GM23338 (cell line): ENCODE results near the gene PDCD11. TPM values are rescaled to one million over a fixed set of nuclear protein-coding genes. Genes with fewer than 3 reads are reported as not detected.

ENCODE experiments used
- ATAC-seq: fragments of 200-7000 bp; cut with Tn5 transposase; 3 replicates; pipeline ENCODE4 v1.9.1; 2020
- DNase-seq: peaks from one replicate; pipeline ENCODE4 v3.0.0-alpha.2; 2015; ENCODE audit warnings: low spot score
- H2AFZ ChIP-seq: fragments of 200-600 bp; sonication (generic); 2 replicates; pipeline ENCODE4 v1.8.0; 2016; ENCODE audit warnings: antibody characterized with exemption, mild to moderate bottlenecking, moderate library complexity
- H3F3A ChIP-seq: fragments of 200-600 bp; sonication (generic); replicated peaks from 2 replicates; pipeline ENCODE4 v1.8.0; 2017; ENCODE audit warnings: antibody characterized with exemption, mixed run types, low read depth
- H3K27ac ChIP-seq: fragments of 200-600 bp; sonication (generic); 2 replicates; pipeline ENCODE4 v1.6.1; 2016; ENCODE audit warnings: low read depth
- H3K27me3 ChIP-seq: fragments of 200-600 bp; sonication (generic); 2 replicates; pipeline ENCODE4 v1.8.0; 2016; ENCODE audit warnings: mild to moderate bottlenecking, mixed run types, moderate library complexity; ENCODE audit not compliant: insufficient read depth
- H3K36me3 ChIP-seq: fragments of 200-600 bp; sonication (generic); 2 replicates; pipeline ENCODE4 v1.8.0; 2016; ENCODE audit warnings: mild to moderate bottlenecking; ENCODE audit not compliant: insufficient read depth
- H3K4me1 ChIP-seq: fragments of 200-600 bp; sonication (generic); 2 replicates; pipeline ENCODE4 v1.8.0; 2016; ENCODE audit warnings: mild to moderate bottlenecking, moderate library complexity; ENCODE audit not compliant: insufficient read depth
- H3K4me2 ChIP-seq: fragments of 200-600 bp; sonication (generic); 2 replicates; pipeline ENCODE4 v1.7.1; 2017; ENCODE audit warnings: mixed run types
- H3K4me3 ChIP-seq: fragments of 200-600 bp; sonication (generic); 2 replicates; pipeline ENCODE4 v1.6.1; 2016; ENCODE audit warnings: mixed run types
- H3K79me2 ChIP-seq: fragments of 200-600 bp; sonication (generic); replicated peaks from 2 replicates; pipeline ENCODE4 v1.8.0; 2017; ENCODE audit warnings: mild to moderate bottlenecking; ENCODE audit not compliant: insufficient read depth
- H3K9me2 ChIP-seq: fragments of 200-600 bp; sonication (generic); 2 replicates; pipeline ENCODE4 v1.8.0; 2017; ENCODE audit not compliant: insufficient read depth
- H4K20me1 ChIP-seq: fragments of 200-600 bp; sonication (generic); replicated peaks from 2 replicates; pipeline ENCODE4 v1.8.0; 2017; ENCODE audit warnings: mild to moderate bottlenecking; ENCODE audit not compliant: insufficient read depth
- H3K27ac Mint-ChIP-seq: 2 replicates; pipeline ENCODE4 v1.8.0; 2020; ENCODE audit warnings: inconsistent platforms, mild to moderate bottlenecking, moderate library complexity, mixed read lengths
- H3K27me3 Mint-ChIP-seq: 3 replicates; pipeline ENCODE4 v1.8.0; 2022; ENCODE audit warnings: low read depth, mild to moderate bottlenecking, moderate library complexity, mixed read lengths, inconsistent platforms; ENCODE audit not compliant: insufficient read depth, poor library complexity
- H3K36me3 Mint-ChIP-seq: 3 replicates; pipeline ENCODE4 v1.8.0; 2021; ENCODE audit warnings: low read depth, mild to moderate bottlenecking, inconsistent platforms, moderate library complexity, mixed read lengths
- H3K4me1 Mint-ChIP-seq: 3 replicates; pipeline ENCODE4 v1.8.0; 2020; ENCODE audit warnings: mild to moderate bottlenecking, inconsistent platforms, mixed read lengths
- H3K4me3 Mint-ChIP-seq: 3 replicates; pipeline ENCODE4 v1.8.0; 2021; ENCODE audit warnings: moderate library complexity, mild to moderate bottlenecking, inconsistent platforms, mixed read lengths
- H3K9me3 Mint-ChIP-seq: 3 replicates; pipeline ENCODE4 v1.8.0; 2020; ENCODE audit warnings: moderate library complexity, mild to moderate bottlenecking, inconsistent platforms, mixed read lengths
- CREB1 ChIP-seq: fragments of 250-450 bp; sonication (Bioruptor Pico); IDR thresholded peaks from 2 replicates; pipeline ENCODE4 v1.5.0; 2020; ENCODE audit warnings: low read depth, mild to moderate bottlenecking, moderate library complexity
- CTCF ChIP-seq, 2 experiments: fragments of 200-600 bp in 1 of 2; sonication (generic) in 1 of 2; conservative IDR thresholded peaks; 2 replicates each; pipeline versions ENCODE4 v1.5.1 to v1.6.1; 2016 to 2017; ENCODE audit warnings: antibody characterized with exemption in 2 of 2, low read depth in 2 of 2, mild to moderate bottlenecking in 2 of 2, moderate library complexity in 1 of 2
- EZH2 ChIP-seq: fragments of 200-600 bp; sonication (generic); IDR thresholded peaks from one replicate; pipeline ENCODE4 v1.8.0; 2017; ENCODE audit warnings: antibody characterized with exemption, mild to moderate bottlenecking, low read depth; ENCODE audit not compliant: unreplicated experiment
- JUNB ChIP-seq: IDR thresholded peaks from one replicate; pipeline ENCODE4 v1.6.1; 2016; ENCODE audit warnings: antibody characterized with exemption; ENCODE audit not compliant: unreplicated experiment
- STAT1 ChIP-seq: IDR thresholded peaks from one replicate; pipeline ENCODE4 v1.6.1; 2016; ENCODE audit warnings: antibody characterized with exemption; ENCODE audit not compliant: unreplicated experiment
- ZNF114 ChIP-seq: fragments of 250-450 bp; sonication (Bioruptor Pico); IDR thresholded peaks from 2 replicates; pipeline ENCODE4 v1.5.0; 2020; ENCODE audit warnings: mild to moderate bottlenecking, moderate library complexity
- ZNF331 ChIP-seq: fragments of 250-450 bp; sonication (Bioruptor Pico); IDR thresholded peaks from 2 replicates; pipeline ENCODE4 v1.5.0; 2020; ENCODE audit warnings: low read depth, mild to moderate bottlenecking, moderate library complexity
- ZNF462 ChIP-seq: fragments of 250-450 bp; sonication (Bioruptor Pico); IDR thresholded peaks from 2 replicates; pipeline ENCODE4 v1.5.0; 2020; ENCODE audit warnings: mild to moderate bottlenecking, moderate library complexity
- polyA plus RNA-seq: library from polyadenylated mRNA; unstranded; fragments of >200 nt; fragmentation: Nextera tagmentation; extraction: Ambion mirVana; gene quantifications from 2 replicates; pipeline ENCODE4 v1.2.1, GENCODE V29; 2016
- total RNA-seq: library from RNA; depleted of rRNA; stranded (reverse); fragments of >200 nt; shearing (Covaris generic); gene quantifications from 2 replicates; pipeline ENCODE4 v1.2.3, GENCODE V29; 2014

PDCD11 gene
- total and polyA plus RNA-seq, 2 experiments from 2014 or later: 82.1 to 87.8 TPM

- TF ChIP-seq CREB1 (CRISPR knock-in tag): no peak
- TF ChIP-seq ZNF462 (CRISPR knock-in tag): no peak
- no peak for TF ChIP-seq ZNF114 (CRISPR knock-in tag)
- no peak for TF ChIP-seq EZH2
- TF ChIP-seq STAT1: no peak
- TF ChIP-seq ZNF331 (CRISPR knock-in tag): no peak
Measured at GRCh38 chr10:103423748-103424147, 27.3 kb downstream of the PDCD11 start (continued).

- no peaks in the 10 kb centered on the region for H3K27me3 ChIP-seq
- no peaks in the 10 kb centered on the region for H3K79me2 ChIP-seq
- peaks cover 30% of the 10 kb centered on the region for H4K20me1 ChIP-seq
- H3K4me3 ChIP-seq: no peak overlapping the region
- H3K27me3 Mint-ChIP-seq: peaks cover 5% of the 10 kb centered on the region
- no peaks in the 10 kb centered on the region for H3K4me1 Mint-ChIP-seq
- H3F3A ChIP-seq: no peaks in the 10 kb centered on the region; the same call in 1 of the 2 replicates
- no peaks in the 10 kb centered on the region for H3K4me1 ChIP-seq
- peaks cover 78% of the 10 kb centered on the region for H3K36me3 ChIP-seq
- no peak overlapping the region for H3K27ac Mint-ChIP-seq
- ATAC-seq: no peak
- no peak overlapping the region; the same call in 1 of the 2 replicates for H3K27ac ChIP-seq
- H2AFZ ChIP-seq: no peak overlapping the region
- H3K9me3 Mint-ChIP-seq: no peaks in the 10 kb centered on the region; the same call in 2 of the 3 replicates
- H3K4me3 Mint-ChIP-seq: no peak overlapping the region
- H3K36me3 Mint-ChIP-seq: peaks cover 95% of the 10 kb centered on the region
- H3K9me2 ChIP-seq: no peaks in the 10 kb centered on the region
- no peak for DNase-seq
- no peak overlapping the region for H3K4me2 ChIP-seq
- no peak for TF ChIP-seq CREB1 (CRISPR knock-in tag)
- TF ChIP-seq ZNF114 (CRISPR knock-in tag): no peak
- no peak for TF ChIP-seq CTCF (conservative IDR thresholded peaks at IDR 0.05; ENCODE audit: low read depth in 2 of 2)
- no peak for TF ChIP-seq JUNB
- no peak for TF ChIP-seq ZNF462 (CRISPR knock-in tag)
Measured at GRCh38 chr10:103427866-103428265, 31.4 kb downstream of the PDCD11 start.
